ENCODE results near the gene RNU11.

GRCh38 chr1:28680151-28680550, 31.8 kb downstream of the RNU11 start:
- TF ChIP-seq POLR2A (IDR thresholded peaks at IDR 0.05; ENCODE audit: low read length) (no peak), GATA1 (IDR thresholded peaks at IDR 0.05; ENCODE audit: low read depth, low read length) (no peak)

Measured in erythroblast (primary cell).